Measurements from ENCODE around the gene MASP1.

MASP1 gene

DNA sequence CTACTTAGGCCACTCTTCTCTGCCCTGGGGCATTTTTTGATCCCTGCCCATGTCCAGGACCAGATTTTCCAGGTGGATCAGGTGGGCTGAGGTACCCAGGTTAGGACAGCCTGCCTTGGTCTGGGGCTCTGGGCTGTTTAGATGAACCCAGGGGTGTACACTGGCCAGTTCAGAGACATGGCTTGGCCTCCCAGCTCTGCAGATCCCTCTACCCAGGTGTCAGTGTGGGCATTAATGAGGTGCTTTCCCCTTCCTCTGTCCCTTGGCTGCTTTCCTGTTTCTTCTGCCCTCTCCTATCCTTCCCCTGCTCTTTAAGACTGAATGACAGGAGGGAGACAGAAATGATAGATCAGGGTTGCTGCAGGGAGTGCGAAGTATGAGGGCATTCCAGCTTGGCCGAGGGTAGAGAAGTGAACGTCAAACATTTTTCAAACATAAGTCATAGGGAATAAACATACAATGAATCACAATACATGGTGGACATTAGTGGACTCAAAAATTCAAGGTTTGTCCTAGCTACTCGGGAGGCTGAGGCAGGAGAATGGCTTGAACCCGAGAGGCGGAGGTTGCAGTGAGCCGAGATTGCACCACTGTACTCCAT lies 63.8 kb downstream of the MASP1 start:
- no peaks in the 10 kb centered on the region for H3K79me2 ChIP-seq (ENCODE audit: control insufficient read depth, insufficient read depth, low read length, unreplicated experiment)
- no peak overlapping the region for H3K4me3 ChIP-seq (ENCODE audit: low read depth, low read length)
- H3K27ac ChIP-seq (ENCODE audit: low read depth, low read length) = peak overlapping the region; percentile 42
- no peaks in the 10 kb centered on the region for H3K36me3 ChIP-seq (ENCODE audit: insufficient read depth, low read length)
- H3K27me3 ChIP-seq (ENCODE audit: insufficient read depth, low read length) = peaks cover 10% of the 10 kb centered on the region; the same call in 1 of the 2 replicates
- peaks cover 16% of the 10 kb centered on the region for H3K4me1 ChIP-seq (ENCODE audit: control insufficient read depth, insufficient read depth, low read length, unreplicated experiment)
- no peak overlapping the region for H2AFZ ChIP-seq (ENCODE audit: low read length, unreplicated experiment)

DNA sequence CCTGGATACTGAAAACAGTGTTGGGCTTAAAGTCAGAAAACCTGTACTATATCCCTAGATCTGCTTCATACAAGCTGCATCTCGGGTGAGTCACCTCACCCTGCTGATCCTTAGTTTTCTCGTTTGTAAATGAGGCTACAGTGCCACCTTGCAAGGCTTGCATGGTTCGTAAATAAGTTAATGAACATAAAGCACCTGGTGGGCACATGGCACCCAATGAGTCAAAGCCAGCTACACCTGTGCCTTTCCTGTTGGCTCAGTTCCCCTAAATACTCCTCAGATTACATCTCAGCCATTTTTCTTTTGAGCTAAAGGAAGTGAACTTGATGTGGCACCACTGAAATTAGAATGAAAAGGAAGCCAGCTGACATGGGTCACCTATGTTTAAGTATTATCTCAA lies 67.7 kb downstream of the MASP1 start:
- H3K27me3 ChIP-seq (ENCODE audit: insufficient read depth, low read length) = no peaks in the 10 kb centered on the region
- H3K4me3 ChIP-seq (ENCODE audit: low read depth, low read length) = no peak overlapping the region
- no peak overlapping the region for H3K27ac ChIP-seq (ENCODE audit: low read depth, low read length)
- no peaks in the 10 kb centered on the region for H3K79me2 ChIP-seq (ENCODE audit: control insufficient read depth, insufficient read depth, low read length, unreplicated experiment)
- no peak overlapping the region for H2AFZ ChIP-seq (ENCODE audit: low read length, unreplicated experiment)
- peaks cover 16% of the 10 kb centered on the region for H3K4me1 ChIP-seq (ENCODE audit: control insufficient read depth, insufficient read depth, low read length, unreplicated experiment)
- H3K36me3 ChIP-seq (ENCODE audit: insufficient read depth, low read length) = no peaks in the 10 kb centered on the region

DNA sequence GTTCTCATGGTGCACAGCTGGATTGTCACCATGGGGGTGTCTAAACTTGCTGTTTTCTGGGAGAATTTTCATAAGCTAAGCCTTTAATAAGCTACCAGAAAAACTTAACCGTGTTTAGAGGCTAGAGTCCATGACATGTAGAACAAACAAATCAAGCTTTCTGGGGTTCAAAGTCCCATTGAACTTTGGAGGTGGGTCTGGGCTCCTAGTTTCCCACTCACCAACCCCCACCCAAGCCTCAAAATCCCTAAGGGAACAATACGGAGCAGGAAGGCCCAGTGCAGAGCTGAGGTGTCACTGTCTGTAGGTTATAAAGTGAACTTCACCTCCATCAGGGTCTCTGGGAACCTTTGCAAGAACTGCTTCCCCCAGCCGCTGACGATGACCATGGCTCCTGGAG lies 68.7 kb downstream of the MASP1 start:
- no peak overlapping the region for H3K27ac ChIP-seq (ENCODE audit: low read depth, low read length)
- no peak overlapping the region for H2AFZ ChIP-seq (ENCODE audit: low read length, unreplicated experiment)
- no peak overlapping the region for H3K4me3 ChIP-seq (ENCODE audit: low read depth, low read length)

DNA sequence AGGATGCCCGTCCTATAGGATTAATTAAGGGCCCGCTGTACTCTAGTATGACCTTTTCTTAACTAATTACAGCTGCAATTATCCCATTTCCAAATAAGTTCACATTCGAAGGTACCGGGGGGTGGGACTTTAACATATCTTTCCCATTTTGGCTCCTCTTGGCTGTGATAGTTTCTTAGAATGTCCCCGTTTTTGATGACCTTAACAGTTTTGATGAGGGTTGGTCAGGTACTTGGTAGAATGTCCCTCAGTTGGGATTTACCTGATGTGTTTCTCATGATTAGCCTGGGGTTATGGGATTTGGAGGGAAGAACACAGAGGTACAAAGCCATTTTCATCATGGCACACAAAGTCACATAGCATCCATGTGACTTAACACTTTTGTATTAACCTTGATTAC lies 76.1 kb downstream of the MASP1 start:
- Histone ChIP-seq H3K4me1 (ENCODE audit: control insufficient read depth, insufficient read depth, low read length, unreplicated experiment) (no peaks in the 10 kb centered on the region), H3K36me3 (ENCODE audit: insufficient read depth, low read length) (no peaks in the 10 kb centered on the region), H3K27ac (ENCODE audit: low read depth, low read length) (no peak overlapping the region), H3K27me3 (ENCODE audit: insufficient read depth, low read length) (peaks cover 11% of the 10 kb centered on the region; the same call in 1 of the 2 replicates), H2AFZ (ENCODE audit: low read length, unreplicated experiment) (no peak overlapping the region), H3K79me2 (ENCODE audit: control insufficient read depth, insufficient read depth, low read length, unreplicated experiment) (no peaks in the 10 kb centered on the region), H3K4me3 (ENCODE audit: low read depth, low read length) (no peak overlapping the region)

More for the DNA sequence above, 68.7 kb downstream of the MASP1 start:
- Histone ChIP-seq H3K36me3 (ENCODE audit: insufficient read depth, low read length) (no peaks in the 10 kb centered on the region), H3K79me2 (ENCODE audit: control insufficient read depth, insufficient read depth, low read length, unreplicated experiment) (no peaks in the 10 kb centered on the region), H3K4me1 (ENCODE audit: control insufficient read depth, insufficient read depth, low read length, unreplicated experiment) (peaks cover 7% of the 10 kb centered on the region), H3K27me3 (ENCODE audit: insufficient read depth, low read length) (no peaks in the 10 kb centered on the region)

DNA sequence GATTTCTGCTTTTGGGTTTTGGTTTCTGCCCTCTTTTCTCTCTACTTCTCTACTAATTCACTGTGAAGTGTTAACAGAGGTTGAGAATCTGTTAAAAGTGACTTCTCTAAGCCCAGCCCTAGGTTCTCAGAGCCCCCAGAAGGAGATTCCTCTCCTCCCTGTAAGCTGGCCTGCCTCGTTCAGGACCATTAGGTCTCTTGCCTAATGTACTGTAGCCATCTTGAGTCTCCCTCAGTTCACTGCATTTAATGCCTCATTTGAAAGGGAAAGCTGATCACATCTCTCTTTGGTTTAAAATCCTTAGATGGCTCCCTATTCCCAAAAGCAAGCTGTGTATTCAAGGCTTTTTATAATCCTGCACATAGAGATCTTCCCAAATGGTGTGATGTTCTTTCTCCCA lies 77.9 kb downstream of the MASP1 start:
- Histone ChIP-seq H3K27ac (ENCODE audit: low read depth, low read length) (no peak overlapping the region), H3K4me3 (ENCODE audit: low read depth, low read length) (no peak overlapping the region), H2AFZ (ENCODE audit: low read length, unreplicated experiment) (no peak overlapping the region), H3K36me3 (ENCODE audit: insufficient read depth, low read length) (no peaks in the 10 kb centered on the region), H3K27me3 (ENCODE audit: insufficient read depth, low read length) (peaks cover 11% of the 10 kb centered on the region; the same call in 1 of the 2 replicates), H3K4me1 (ENCODE audit: control insufficient read depth, insufficient read depth, low read length, unreplicated experiment) (peaks cover 1% of the 10 kb centered on the region), H3K79me2 (ENCODE audit: control insufficient read depth, insufficient read depth, low read length, unreplicated experiment) (no peaks in the 10 kb centered on the region)

DNA sequence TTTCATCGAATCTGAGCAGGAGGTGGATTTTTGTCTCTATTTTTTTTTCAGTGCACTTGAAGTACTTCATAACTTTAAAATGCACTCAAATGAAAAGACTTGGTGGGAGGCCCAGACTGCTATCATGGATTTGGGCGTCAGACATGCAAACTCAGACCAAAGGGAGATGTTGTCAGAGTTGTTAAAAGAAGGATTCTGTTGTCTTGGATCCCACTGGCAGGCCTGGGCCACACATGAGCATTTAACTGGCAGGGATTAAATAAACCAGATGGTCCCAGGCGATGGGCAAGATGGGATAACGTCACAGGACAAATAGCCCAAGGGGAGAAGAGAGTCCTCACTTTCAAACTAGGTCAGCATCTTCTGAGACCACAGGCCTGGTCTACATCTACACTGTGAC lies 78.8 kb downstream of the MASP1 start:
- no peaks in the 10 kb centered on the region for H3K36me3 ChIP-seq (ENCODE audit: insufficient read depth, low read length)
- no peaks in the 10 kb centered on the region for H3K79me2 ChIP-seq (ENCODE audit: control insufficient read depth, insufficient read depth, low read length, unreplicated experiment)
- peaks cover 11% of the 10 kb centered on the region for H3K4me1 ChIP-seq (ENCODE audit: control insufficient read depth, insufficient read depth, low read length, unreplicated experiment)

DNA sequence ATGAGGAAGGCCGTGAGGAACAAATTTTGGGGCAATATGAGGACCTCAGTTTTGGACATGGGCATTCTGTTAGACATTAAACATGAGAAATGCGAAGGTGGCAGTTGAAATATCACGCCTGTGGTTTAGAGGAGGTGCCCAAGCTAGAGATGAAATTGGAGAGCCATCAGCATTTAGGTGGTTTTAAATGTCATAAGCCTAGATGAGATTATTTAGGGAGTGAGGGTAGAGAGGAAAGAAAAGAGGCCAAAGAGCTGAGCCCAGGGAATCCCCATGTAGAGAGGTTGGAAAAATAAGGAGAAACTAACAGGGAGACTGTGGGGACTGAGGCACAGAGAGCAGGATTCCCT lies 79.4 kb downstream of the MASP1 start:
- Histone ChIP-seq H3K27me3 (ENCODE audit: insufficient read depth, low read length) (peaks cover 11% of the 10 kb centered on the region; the same call in 1 of the 2 replicates), H3K79me2 (ENCODE audit: control insufficient read depth, insufficient read depth, low read length, unreplicated experiment) (no peaks in the 10 kb centered on the region), H3K4me1 (ENCODE audit: control insufficient read depth, insufficient read depth, low read length, unreplicated experiment) (peaks cover 11% of the 10 kb centered on the region), H2AFZ (ENCODE audit: low read length, unreplicated experiment) (no peak overlapping the region), H3K4me3 (ENCODE audit: low read depth, low read length) (no peak overlapping the region), H3K36me3 (ENCODE audit: insufficient read depth, low read length) (no peaks in the 10 kb centered on the region), H3K27ac (ENCODE audit: low read depth, low read length) (no peak overlapping the region)

More for the DNA sequence above, 78.8 kb downstream of the MASP1 start:
- no peak overlapping the region for H3K27ac ChIP-seq (ENCODE audit: low read depth, low read length)
- H3K4me3 ChIP-seq (ENCODE audit: low read depth, low read length) = no peak overlapping the region
- peaks cover 11% of the 10 kb centered on the region; the same call in 1 of the 2 replicates for H3K27me3 ChIP-seq (ENCODE audit: insufficient read depth, low read length)
- H2AFZ ChIP-seq (ENCODE audit: low read length, unreplicated experiment) = no peak overlapping the region

DNA sequence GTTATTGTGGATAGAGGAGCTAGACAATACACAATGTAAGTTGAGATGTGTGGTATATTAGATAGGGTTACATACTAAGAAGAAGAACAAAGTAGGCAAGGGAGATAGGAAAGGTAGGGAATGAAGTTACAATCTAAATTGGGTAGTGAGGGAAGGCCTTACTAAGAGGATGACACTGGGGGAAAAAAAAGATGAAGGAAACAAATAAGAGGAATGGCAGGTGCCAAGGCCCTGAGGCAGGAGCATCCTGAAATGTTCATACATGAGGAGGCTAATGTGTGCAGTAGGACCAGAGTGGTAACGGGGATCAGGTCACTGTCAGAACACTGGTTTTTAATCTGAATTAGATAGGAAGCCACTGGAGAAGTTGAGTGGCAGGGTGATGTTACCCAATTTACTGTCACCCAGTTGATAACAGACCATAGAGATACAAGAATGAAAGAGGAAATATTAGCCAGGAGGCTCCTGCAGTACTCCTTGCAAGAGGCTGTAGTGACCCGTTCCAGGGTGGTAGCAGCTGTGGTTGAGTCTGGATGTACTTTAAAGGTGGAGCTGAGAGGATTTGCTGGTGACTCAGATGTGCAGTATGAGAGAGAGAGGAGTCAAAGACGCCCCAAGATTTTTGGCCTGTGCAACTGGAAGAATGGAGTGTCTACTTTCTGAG lies 79.9 kb downstream of the MASP1 start:
- Histone ChIP-seq H3K79me2 (ENCODE audit: control insufficient read depth, insufficient read depth, low read length, unreplicated experiment) (no peaks in the 10 kb centered on the region), H3K4me3 (ENCODE audit: low read depth, low read length) (no peak overlapping the region), H3K27ac (ENCODE audit: low read depth, low read length) (no peak overlapping the region), H3K4me1 (ENCODE audit: control insufficient read depth, insufficient read depth, low read length, unreplicated experiment) (peaks cover 11% of the 10 kb centered on the region), H3K27me3 (ENCODE audit: insufficient read depth, low read length) (peaks cover 9% of the 10 kb centered on the region; the same call in 1 of the 2 replicates), H3K36me3 (ENCODE audit: insufficient read depth, low read length) (no peaks in the 10 kb centered on the region), H2AFZ (ENCODE audit: low read length, unreplicated experiment) (no peak overlapping the region)

DNA sequence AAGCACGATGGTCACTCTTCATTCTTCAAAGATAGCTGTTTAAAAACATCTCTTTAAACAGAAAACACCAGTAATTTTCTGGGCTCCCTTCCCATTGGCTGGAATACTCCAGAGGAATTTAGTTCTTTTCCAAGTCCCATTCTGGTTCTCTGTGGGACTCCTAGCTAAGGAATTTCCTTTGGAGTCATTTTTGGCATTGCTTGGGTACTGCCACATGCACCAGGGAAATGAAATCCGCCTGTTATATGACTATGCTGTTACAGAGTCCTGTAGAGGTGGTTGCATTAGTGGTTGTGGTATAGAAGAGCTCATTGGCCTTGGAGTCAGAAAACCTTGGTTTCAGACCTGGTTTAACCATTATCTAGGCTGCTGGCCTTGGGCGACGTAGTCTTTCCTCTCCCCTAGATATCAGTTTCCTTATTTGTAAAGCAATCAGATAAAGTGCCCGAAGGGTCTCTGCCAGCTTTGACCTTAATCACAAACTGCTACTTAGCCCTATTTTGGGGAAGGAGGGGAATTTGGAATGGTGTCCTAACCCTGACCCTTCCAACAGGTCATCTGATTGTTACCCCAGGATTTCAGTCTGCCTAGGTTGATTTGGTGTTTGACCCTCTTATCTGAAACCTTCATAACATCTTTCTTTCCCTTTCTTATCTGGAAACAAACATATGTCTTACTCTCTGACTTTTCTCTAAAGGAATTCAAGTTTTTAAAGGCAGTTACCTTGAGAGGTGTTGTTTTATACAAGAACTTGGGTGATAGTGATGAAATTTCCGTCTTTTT lies 80.8 kb downstream of the MASP1 start:
- H3K27me3 ChIP-seq (ENCODE audit: insufficient read depth, low read length) = peaks cover 7% of the 10 kb centered on the region
- H3K36me3 ChIP-seq (ENCODE audit: insufficient read depth, low read length) = no peaks in the 10 kb centered on the region
- no peak overlapping the region for H3K27ac ChIP-seq (ENCODE audit: low read depth, low read length)
- H3K4me1 ChIP-seq (ENCODE audit: control insufficient read depth, insufficient read depth, low read length, unreplicated experiment) = peaks cover 11% of the 10 kb centered on the region
- no peaks in the 10 kb centered on the region for H3K79me2 ChIP-seq (ENCODE audit: control insufficient read depth, insufficient read depth, low read length, unreplicated experiment)
- no peak overlapping the region for H3K4me3 ChIP-seq (ENCODE audit: low read depth, low read length)
- no peak overlapping the region for H2AFZ ChIP-seq (ENCODE audit: low read length, unreplicated experiment)

DNA sequence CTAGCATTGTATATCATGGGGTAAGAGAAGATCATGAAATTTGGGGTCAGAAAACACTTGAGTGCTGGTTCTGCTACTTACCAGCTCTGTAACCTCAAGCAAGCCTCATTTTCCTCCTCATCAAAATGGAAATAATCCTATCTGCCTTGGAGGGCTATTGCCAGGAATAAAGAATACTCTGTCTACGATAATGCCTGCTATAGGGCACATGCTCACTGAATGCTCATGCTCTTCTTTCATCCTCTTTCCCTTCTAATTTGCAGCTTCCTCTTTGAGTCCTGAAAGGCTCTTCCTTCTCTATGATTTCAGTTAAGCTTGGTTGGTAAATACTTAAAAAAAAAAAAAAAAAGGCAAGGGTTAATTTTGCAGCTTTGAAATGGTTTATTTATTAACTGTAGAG lies 81.4 kb downstream of the MASP1 start:
- Histone ChIP-seq H3K79me2 (ENCODE audit: control insufficient read depth, insufficient read depth, low read length, unreplicated experiment) (no peaks in the 10 kb centered on the region), H2AFZ (ENCODE audit: low read length, unreplicated experiment) (no peak overlapping the region), H3K27ac (ENCODE audit: low read depth, low read length) (no peak overlapping the region), H3K4me1 (ENCODE audit: control insufficient read depth, insufficient read depth, low read length, unreplicated experiment) (peaks cover 11% of the 10 kb centered on the region), H3K27me3 (ENCODE audit: insufficient read depth, low read length) (peaks cover 13% of the 10 kb centered on the region), H3K36me3 (ENCODE audit: insufficient read depth, low read length) (no peaks in the 10 kb centered on the region), H3K4me3 (ENCODE audit: low read depth, low read length) (no peak overlapping the region)
